KMS-11 (cell line): ENCODE results near the gene HECW1.
"Not testable (repeated sequence)": the region's sequence is repeated elsewhere in the genome, so short reads cannot be mapped to it uniquely, and the experiment has no call there.

ENCODE experiments used
- H2AFZ ChIP-seq: fragments of 200-600 bp; sonication (generic); 2 replicates; pipeline ENCODE4 v1.6.1; 2016; ENCODE audit warnings: antibody characterized with exemption, mixed run types, low read depth
- H3K27ac ChIP-seq: fragments of 200-600 bp; sonication (generic); 2 replicates; pipeline ENCODE4 v1.6.1; 2016; ENCODE audit warnings: mild to moderate bottlenecking, mixed run types
- H3K27me3 ChIP-seq: fragments of 200-600 bp; sonication (generic); 2 replicates; pipeline ENCODE4 v1.6.1; 2017; ENCODE audit warnings: mild to moderate bottlenecking, low read depth, mixed run types, moderate library complexity; ENCODE audit not compliant: insufficient read depth
- H3K36me3 ChIP-seq: fragments of 200-600 bp; sonication (generic); 2 replicates; pipeline ENCODE4 v1.6.1; 2017; ENCODE audit warnings: mild to moderate bottlenecking, mixed run types; ENCODE audit not compliant: insufficient read depth
- H3K4me1 ChIP-seq: fragments of 200-600 bp; sonication (generic); 2 replicates; pipeline ENCODE4 v1.6.1; 2016; ENCODE audit warnings: mild to moderate bottlenecking, low read depth, mixed run types; ENCODE audit not compliant: poor library complexity, severe bottlenecking
- H3K4me2 ChIP-seq: fragments of 200-600 bp; sonication (generic); 2 replicates; pipeline ENCODE4 v1.7.0; 2016; ENCODE audit warnings: mild to moderate bottlenecking, mixed run types
- H3K4me3 ChIP-seq: fragments of 200-600 bp; sonication (generic); IDR thresholded peaks from 2 replicates; pipeline ENCODE4 v1.6.1; 2017; ENCODE audit warnings: low read depth, low read length, mixed read lengths; ENCODE audit not compliant: insufficient read depth
- H3K79me2 ChIP-seq: fragments of 200-600 bp; sonication (generic); 2 replicates; pipeline ENCODE4 v1.6.1; 2016; ENCODE audit warnings: low read depth, mixed run types; ENCODE audit not compliant: insufficient read depth
- H3K9ac ChIP-seq: fragments of 200-600 bp; sonication (generic); 2 replicates; pipeline ENCODE4 v1.6.1; 2016; ENCODE audit warnings: mild to moderate bottlenecking, mixed run types
- H4K20me1 ChIP-seq: fragments of 200-600 bp; sonication (generic); 2 replicates; pipeline ENCODE4 v1.6.1; 2016; ENCODE audit warnings: mild to moderate bottlenecking, mixed run types; ENCODE audit not compliant: insufficient read depth
- TF ChIP-seq, protein P1 (sequence below): fragments of 200-600 bp; sonication (generic); conservative IDR thresholded peaks from 2 replicates; pipeline ENCODE4 v1.6.1; 2017; ENCODE audit warnings: low read depth, mild to moderate bottlenecking, antibody characterized with exemption, low read length, moderate library complexity, mixed read lengths

The HECW1 gene

DNA sequence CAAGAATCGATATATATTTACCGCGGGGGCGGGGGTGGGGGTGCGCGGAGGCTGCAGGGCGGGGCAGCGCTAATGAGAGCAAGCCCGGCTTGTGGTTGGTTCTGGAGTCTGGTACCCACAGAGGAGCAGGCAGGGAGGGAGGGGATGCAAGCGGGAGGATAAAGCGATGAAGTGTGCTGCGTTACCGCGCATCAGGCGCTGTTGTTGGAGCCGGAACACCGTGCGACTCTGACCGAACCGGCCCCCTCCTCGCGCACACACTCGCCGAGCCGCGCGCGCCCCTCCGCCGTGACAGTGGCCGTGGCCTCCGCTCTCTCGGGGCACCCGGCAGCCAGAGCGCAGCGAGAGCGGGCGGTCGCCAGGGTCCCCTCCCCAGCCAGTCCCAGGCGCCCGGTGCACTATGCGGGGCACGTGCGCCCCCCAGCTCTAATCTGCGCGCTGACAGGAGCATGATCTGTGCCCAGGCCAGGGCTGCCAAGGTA, at the start of gene HECW1:
TSS of gene HECW1 (plus strand) at position 189 of the 482 bp plus-strand sequence. CDS start 131,259 bp downstream, outside the sequence.
- Histone ChIP-seq H3K27me3 (no peaks in the 10 kb centered on the region), H2AFZ (peak within 1 kb of the TSS; percentile 27), H3K4me2 (peak within 1 kb of the TSS; percentile 96), H3K79me2 (no peaks in the 10 kb centered on the region), H3K4me1 (peaks cover 63% of the 10 kb centered on the region), H3K27ac (peak within 1 kb of the TSS; percentile 72), H3K9ac (peak within 1 kb of the TSS; percentile 41; the same call in 1 of the 2 replicates), H3K36me3 (no peaks in the 10 kb centered on the region), H3K4me3 (no peak within 1 kb of the TSS), H4K20me1 (no peaks in the 10 kb centered on the region)
- TF ChIP-seq, protein P1, sequence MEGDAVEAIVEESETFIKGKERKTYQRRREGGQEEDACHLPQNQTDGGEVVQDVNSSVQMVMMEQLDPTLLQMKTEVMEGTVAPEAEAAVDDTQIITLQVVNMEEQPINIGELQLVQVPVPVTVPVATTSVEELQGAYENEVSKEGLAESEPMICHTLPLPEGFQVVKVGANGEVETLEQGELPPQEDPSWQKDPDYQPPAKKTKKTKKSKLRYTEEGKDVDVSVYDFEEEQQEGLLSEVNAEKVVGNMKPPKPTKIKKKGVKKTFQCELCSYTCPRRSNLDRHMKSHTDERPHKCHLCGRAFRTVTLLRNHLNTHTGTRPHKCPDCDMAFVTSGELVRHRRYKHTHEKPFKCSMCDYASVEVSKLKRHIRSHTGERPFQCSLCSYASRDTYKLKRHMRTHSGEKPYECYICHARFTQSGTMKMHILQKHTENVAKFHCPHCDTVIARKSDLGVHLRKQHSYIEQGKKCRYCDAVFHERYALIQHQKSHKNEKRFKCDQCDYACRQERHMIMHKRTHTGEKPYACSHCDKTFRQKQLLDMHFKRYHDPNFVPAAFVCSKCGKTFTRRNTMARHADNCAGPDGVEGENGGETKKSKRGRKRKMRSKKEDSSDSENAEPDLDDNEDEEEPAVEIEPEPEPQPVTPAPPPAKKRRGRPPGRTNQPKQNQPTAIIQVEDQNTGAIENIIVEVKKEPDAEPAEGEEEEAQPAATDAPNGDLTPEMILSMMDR = no peak

DNA sequence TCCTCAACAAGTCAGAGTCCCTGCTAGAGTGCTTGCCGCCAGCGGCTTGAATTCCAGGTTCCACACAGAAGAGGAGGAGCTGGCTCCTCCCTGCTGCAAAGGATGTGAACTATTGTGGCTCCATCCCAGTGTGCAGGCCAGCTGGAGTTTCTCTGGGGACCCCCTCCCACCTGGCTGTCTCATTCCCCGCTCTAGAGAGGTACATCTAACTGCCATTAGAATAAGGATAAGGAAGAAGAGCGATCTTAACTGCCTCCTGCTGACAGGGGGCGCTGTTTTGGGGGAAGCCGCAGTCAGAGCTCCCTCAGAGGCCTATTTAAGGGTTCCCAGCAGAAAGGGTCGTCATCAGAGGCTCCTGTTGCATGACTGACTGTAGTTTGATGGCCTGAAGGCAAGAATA, 40.8 kb upstream of the HECW1 start:
- Histone ChIP-seq H2AFZ (peak overlapping the region; percentile 60; the same call in 1 of the 2 replicates), H3K4me3 (no peak overlapping the region), H3K36me3 (no peaks in the 10 kb centered on the region), H3K79me2 (no peaks in the 10 kb centered on the region), H3K4me2 (peak overlapping the region; percentile 79; the same call in 1 of the 2 replicates), H3K9ac (no peak overlapping the region), H3K4me1 (peaks cover 55% of the 10 kb centered on the region), H3K27ac (peak overlapping the region; percentile 75), H3K27me3 (no peaks in the 10 kb centered on the region), H4K20me1 (no peaks in the 10 kb centered on the region)
- TF ChIP-seq, protein P1 = peak; percentile 91

DNA sequence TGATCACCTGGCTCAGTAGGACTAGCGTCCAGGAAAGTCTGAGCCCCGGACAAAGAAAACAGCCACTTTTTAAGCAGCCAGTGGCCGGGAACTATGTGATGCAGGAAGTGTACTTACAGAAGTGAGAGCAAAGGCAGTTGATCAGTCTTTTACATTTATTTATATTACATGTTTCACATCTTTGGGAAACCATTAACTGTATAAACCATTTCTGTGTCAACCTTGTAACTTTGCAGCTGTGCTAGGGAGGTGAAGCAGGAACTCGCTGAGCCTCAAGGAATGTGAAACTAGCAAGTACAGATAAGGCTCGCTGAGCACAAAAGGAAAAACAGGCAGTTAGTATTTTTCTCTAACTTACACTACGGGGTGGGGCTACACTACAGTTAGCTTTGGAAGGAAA, 39.9 kb upstream of the HECW1 start:
- Histone ChIP-seq H3K4me2 (peak overlapping the region; percentile 79), H4K20me1 (no peaks in the 10 kb centered on the region), H2AFZ (peak overlapping the region; percentile 60), H3K27me3 (no peaks in the 10 kb centered on the region), H3K79me2 (no peaks in the 10 kb centered on the region), H3K4me3 (no peak overlapping the region), H3K4me1 (peaks cover 64% of the 10 kb centered on the region), H3K36me3 (no peaks in the 10 kb centered on the region), H3K27ac (peak overlapping the region; percentile 75), H3K9ac (peak overlapping the region; percentile 43)
- TF ChIP-seq, protein P1 = no peak

DNA sequence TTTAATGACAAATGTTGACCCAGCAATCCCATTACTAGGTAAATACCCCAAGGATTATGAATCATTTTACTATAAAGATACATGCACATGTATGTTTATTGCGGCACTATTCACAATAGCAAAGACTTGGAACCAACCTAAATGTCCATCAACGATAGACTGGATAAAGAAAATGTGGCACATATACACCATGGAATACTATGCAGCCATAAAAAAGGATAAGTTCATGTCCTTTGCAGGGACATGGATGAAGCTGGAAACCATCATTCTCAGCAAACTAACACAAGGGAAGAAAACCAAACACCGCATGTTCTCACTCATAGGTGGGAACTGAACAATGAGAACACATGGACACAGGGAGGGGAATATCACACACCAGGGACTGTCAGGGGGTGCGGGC, 38.6 kb upstream of the HECW1 start:
- not testable (repeated sequence) for H3K9ac ChIP-seq, H3K27me3 ChIP-seq, H3K36me3 ChIP-seq, H3K4me2 ChIP-seq, H3K4me3 ChIP-seq, H2AFZ ChIP-seq, H4K20me1 ChIP-seq, H3K79me2 ChIP-seq, H3K27ac ChIP-seq
- peaks cover 72% of the 10 kb centered on the region for H3K4me1 ChIP-seq

DNA sequence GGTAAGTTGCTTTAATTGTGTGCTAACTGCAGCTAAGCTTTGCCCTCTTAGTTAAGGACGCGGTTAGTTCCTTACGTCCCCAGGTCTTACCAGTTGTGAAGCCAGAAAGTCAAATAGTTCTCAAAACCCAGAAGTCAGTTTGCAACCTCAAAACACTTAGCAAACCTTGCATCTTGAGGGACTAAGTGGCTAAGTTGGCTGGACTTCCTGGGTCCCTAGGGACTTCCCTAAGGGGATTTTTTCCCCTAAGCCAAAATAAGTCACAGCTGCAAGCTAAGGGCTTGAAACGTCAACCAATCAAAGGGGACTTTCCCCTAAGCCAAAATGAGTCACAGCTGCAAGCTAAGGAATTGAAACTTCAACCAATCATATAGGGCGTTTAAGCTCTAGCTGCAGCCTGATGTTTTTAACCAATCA, 36.2 kb upstream of the HECW1 start:
- Histone ChIP-seq H3K9ac (peak overlapping the region; percentile 27; the same call in 1 of the 2 replicates), H3K36me3 (no peaks in the 10 kb centered on the region), H3K4me2 (peak overlapping the region; percentile 78), H3K4me3 (no peak overlapping the region), H3K27ac (peak overlapping the region; percentile 93), H2AFZ (peak overlapping the region; percentile 39; the same call in 1 of the 2 replicates), H3K4me1 (peaks cover 62% of the 10 kb centered on the region), H3K79me2 (no peaks in the 10 kb centered on the region), H4K20me1 (no peaks in the 10 kb centered on the region), H3K27me3 (no peaks in the 10 kb centered on the region)
- TF ChIP-seq, protein P1 = no peak
